Keratinocyte (primary cell): ENCODE results near the gene CLEC2D.

Experiments
- CTCF ChIP-seq, 3 experiments: IDR thresholded peaks in 1 of 3; conservative IDR thresholded peaks in 1 of 3; optimal IDR thresholded peaks in 1 of 3; 2 replicates in 2 of 3; 3 replicates in 1 of 3; pipeline versions ENCODE3 to v1.5.1; 2011; ENCODE audit warnings: low read length in 3 of 3, mild to moderate bottlenecking in 3 of 3, moderate library complexity in 2 of 3, control low read depth in 1 of 3, inconsistent platforms in 1 of 3; ENCODE audit not compliant: insufficient read depth in 2 of 3; ENCODE audit errors: extremely low read depth in 1 of 3
- EZH2 ChIP-seq: IDR thresholded peaks from one replicate; pipeline ENCODE4 v1.6.1; 2012; ENCODE audit warnings: inconsistent platforms, mild to moderate bottlenecking, low read length, moderate library complexity

GRCh38 chr12:9651265-9651729 lies 18.2 kb upstream of the CLEC2D start:
- TF ChIP-seq CTCF (optimal IDR thresholded peaks at IDR 0.05 in 1 of 3, IDR thresholded peaks at IDR 0.05 in 1 of 3, conservative IDR thresholded peaks at IDR 0.05 in 1 of 3; ENCODE audit: extremely low read depth in 1 of 3, insufficient read depth in 2 of 3, low read length in 3 of 3): no peak
- no peak for TF ChIP-seq EZH2
